Measurements from ENCODE around the gene KLHL11. TPM values are rescaled to one million over a fixed set of nuclear protein-coding genes. Genes with fewer than 3 reads are reported as not detected.
"Not testable (repeated sequence)": the region's sequence is repeated elsewhere in the genome, so short reads cannot be mapped to it uniquely, and the experiment has no call there.

Gene KLHL11
- polyA plus RNA-seq, 4 donors: 6.7 to 10.9 (median 9.3) TPM

- DNase-seq (ENCODE audit: low read depth in 4 of 4, low spot score in 3 of 4): not testable (repeated sequence)
Measured at GRCh38 chr17:41840781-41841180, 24.4 kb downstream of the KLHL11 start.

GRCh38 chr17:41839448-41839847 lies 25.8 kb downstream of the KLHL11 start:
- not testable (repeated sequence) for DNase-seq (ENCODE audit: low read depth in 4 of 4, low spot score in 3 of 4)

- DNase-seq (ENCODE audit: low read depth in 4 of 4, low spot score in 3 of 4): no peak
Measured at GRCh38 chr17:41837761-41838538, 27.3 kb downstream of the KLHL11 start, which contains the start of gene KLHL10. TSS of gene KLHL10 (plus strand) at chr17:41837825. CDS start at chr17:41837933, 108 bp downstream.

GRCh38 chr17:41836550-41837196 lies 28.6 kb downstream of the KLHL11 start:
- no peak for DNase-seq (ENCODE audit: low read depth in 4 of 4, low spot score in 3 of 4)

GRCh38 chr17:41835800-41836549 lies 29.2 kb downstream of the KLHL11 start, which contains the start of gene NT5C3B:
TSS of gene NT5C3B (minus strand) at chr17:41836232. CDS start at chr17:41836193, 39 bp downstream.
- DNase-seq (ENCODE audit: low read depth in 4 of 4, low spot score in 3 of 4): no peak

GRCh38 chr17:41835214-41835799 lies 29.9 kb downstream of the KLHL11 start:
- DNase-seq (ENCODE audit: low read depth in 4 of 4, low spot score in 3 of 4): no peak

GRCh38 chr17:41829961-41830360 lies 35.3 kb downstream of the KLHL11 start:
- DNase-seq (ENCODE audit: low read depth in 4 of 4, low spot score in 3 of 4): not testable (repeated sequence)

- DNase-seq (ENCODE audit: low read depth in 4 of 4, low spot score in 3 of 4): no peak
Measured at GRCh38 chr17:41825175-41825845, 39.9 kb downstream of the KLHL11 start.

- DNase-seq (ENCODE audit: low read depth in 4 of 4, low spot score in 3 of 4): no peak
Measured at GRCh38 chr17:41824086-41824485, 41.1 kb downstream of the KLHL11 start.

- DNase-seq (ENCODE audit: low read depth in 4 of 4, low spot score in 3 of 4): no peak
Measured at GRCh38 chr17:41823580-41823979, 41.6 kb downstream of the KLHL11 start.

GRCh38 chr17:41823141-41823524 lies 42.1 kb downstream of the KLHL11 start:
- DNase-seq (ENCODE audit: low read depth in 4 of 4, low spot score in 3 of 4): no peak

GRCh38 chr17:41822216-41823140 lies 42.7 kb downstream of the KLHL11 start:
- DNase-seq (ENCODE audit: low read depth in 4 of 4, low spot score in 3 of 4): no peak

- DNase-seq (ENCODE audit: low read depth in 4 of 4, low spot score in 3 of 4): no peak
Measured at GRCh38 chr17:41821776-41822175, 43.4 kb downstream of the KLHL11 start.

- no peak for DNase-seq (ENCODE audit: low read depth in 4 of 4, low spot score in 3 of 4)
Measured at GRCh38 chr17:41818024-41818423, 47.2 kb downstream of the KLHL11 start.

GRCh38 chr17:41816637-41817320 lies 48.4 kb downstream of the KLHL11 start:
- no peak for DNase-seq (ENCODE audit: low read depth in 4 of 4, low spot score in 3 of 4)

GRCh38 chr17:41814195-41814594 lies 51.0 kb downstream of the KLHL11 start:
- DNase-seq (ENCODE audit: low read depth in 4 of 4, low spot score in 3 of 4): no peak

- DNase-seq (ENCODE audit: low read depth in 4 of 4, low spot score in 3 of 4): no peak
Measured at GRCh38 chr17:41813699-41814124, 51.5 kb downstream of the KLHL11 start.

GRCh38 chr17:41813152-41813680 lies 52.0 kb downstream of the KLHL11 start:
- no peak for DNase-seq (ENCODE audit: low read depth in 4 of 4, low spot score in 3 of 4)

All from left renal pelvis (tissue), 4 donors.